HG03139 (cell line): ENCODE results near the gene GAREM1.

ENCODE experiments used
- ATAC-seq: cut with Tn5 transposase; IDR thresholded peaks from one replicate; pipeline ENCODE4 v1.9.1; 2021; ENCODE audit not compliant: unreplicated experiment

GAREM1 gene

GRCh38 chr18:32427084-32427900 lies 43.4 kb downstream of the GAREM1 start:
- ATAC-seq = no peak

GRCh38 chr18:32425466-32425865 lies 45.2 kb downstream of the GAREM1 start:
- no peak for ATAC-seq

- no peak for ATAC-seq
These were observed 46.0 kb downstream of the GAREM1 start for GRCh38 chr18:32424696-32425095.

GRCh38 chr18:32422978-32423740 lies 47.5 kb downstream of the GAREM1 start:
- ATAC-seq = no peak

GRCh38 chr18:32422201-32422600 lies 48.5 kb downstream of the GAREM1 start:
- ATAC-seq = no peak

GRCh38 chr18:32420084-32420750 lies 50.5 kb downstream of the GAREM1 start:
- no peak for ATAC-seq

- no peak for ATAC-seq
These were observed 52.5 kb downstream of the GAREM1 start for GRCh38 chr18:32418148-32418547.

GRCh38 chr18:32405588-32405987 lies 65.1 kb downstream of the GAREM1 start:
- no peak for ATAC-seq

GRCh38 chr18:32401621-32402020 lies 69.1 kb downstream of the GAREM1 start:
- ATAC-seq = no peak

- ATAC-seq = no peak
These were observed 77.3 kb downstream of the GAREM1 start for GRCh38 chr18:32393407-32393806.

GRCh38 chr18:32391126-32391525 lies 79.6 kb downstream of the GAREM1 start:
- no peak for ATAC-seq

GRCh38 chr18:32389858-32390257 lies 80.8 kb downstream of the GAREM1 start:
- no peak for ATAC-seq

- ATAC-seq = no peak
These were observed 81.5 kb downstream of the GAREM1 start for GRCh38 chr18:32389191-32389590.

- ATAC-seq = no peak
These were observed 84.2 kb downstream of the GAREM1 start for GRCh38 chr18:32386471-32386870.

GRCh38 chr18:32383050-32383819 lies 87.4 kb downstream of the GAREM1 start:
- no peak for ATAC-seq

- no peak for ATAC-seq
These were observed 88.9 kb downstream of the GAREM1 start for GRCh38 chr18:32381761-32382160.

- no peak for ATAC-seq
These were observed 90.1 kb downstream of the GAREM1 start for GRCh38 chr18:32380559-32380958.

GRCh38 chr18:32379891-32380290 lies 90.8 kb downstream of the GAREM1 start:
- ATAC-seq = no peak

- ATAC-seq = no peak
These were observed 92.0 kb downstream of the GAREM1 start for GRCh38 chr18:32378705-32379104.

- no peak for ATAC-seq
These were observed 96.7 kb downstream of the GAREM1 start for GRCh38 chr18:32373995-32374394.

- ATAC-seq = no peak
These were observed 97.2 kb downstream of the GAREM1 start for GRCh38 chr18:32373505-32373904.
